ENCODE results near the gene ADAMTS13. TPM values are rescaled to one million over a fixed set of nuclear protein-coding genes. Genes with fewer than 3 reads are reported as not detected.

The ADAMTS13 gene
- total and polyA plus RNA-seq, 2 donors (not counting 3 experiments of a cell fraction or from before 2014, with no cell fraction given): 1.5 to 2.5 TPM

DNA sequence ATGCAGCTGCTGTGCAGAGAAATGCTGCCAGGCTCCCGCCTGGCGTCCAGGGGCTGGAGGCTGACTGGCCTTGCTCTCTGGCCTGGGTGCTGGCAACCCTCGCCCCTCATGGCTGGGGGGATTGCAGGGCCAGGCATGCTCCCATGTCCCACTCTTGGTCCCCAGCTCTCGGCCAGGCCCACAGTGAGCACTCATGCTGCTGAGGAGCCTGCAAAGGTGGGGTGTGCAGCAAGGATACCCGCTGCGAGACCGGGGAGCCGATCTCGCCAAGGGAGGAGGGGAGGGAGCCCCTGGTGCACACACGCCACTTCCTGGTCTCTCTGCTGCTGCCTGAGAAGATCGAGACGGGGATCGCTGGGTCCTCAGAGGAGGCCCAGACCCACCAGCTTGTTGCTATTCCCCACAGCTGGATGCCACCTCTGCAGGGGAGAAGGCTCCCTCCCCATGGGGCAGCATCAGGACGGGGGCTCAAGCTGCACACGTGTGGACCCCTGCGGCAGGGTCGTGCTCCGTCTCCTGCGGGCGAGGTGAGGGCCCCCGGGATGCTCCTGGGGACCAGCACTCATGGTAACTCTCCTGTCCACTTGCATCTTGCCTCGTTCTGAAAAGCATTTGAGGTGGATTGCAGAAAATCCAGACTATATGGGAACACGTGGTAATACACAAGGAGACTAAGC, 23.3 kb downstream of the ADAMTS13 start:
- TF ChIP-seq EZH2 (IDR thresholded peaks at IDR 0.05; ENCODE audit: borderline replicate concordance, low read depth, low read length, severe bottlenecking): no peak
- TF ChIP-seq, protein P1, sequence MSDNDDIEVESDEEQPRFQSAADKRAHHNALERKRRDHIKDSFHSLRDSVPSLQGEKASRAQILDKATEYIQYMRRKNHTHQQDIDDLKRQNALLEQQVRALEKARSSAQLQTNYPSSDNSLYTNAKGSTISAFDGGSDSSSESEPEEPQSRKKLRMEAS (IDR thresholded peaks at IDR 0.05; ENCODE audit: insufficient read depth, insufficient read length): no peak
- TF ChIP-seq GATA2 (IDR thresholded peaks at IDR 0.05; ENCODE audit: insufficient read depth, insufficient read length, low read depth, low read length): no peak
- TF ChIP-seq, protein P2, sequence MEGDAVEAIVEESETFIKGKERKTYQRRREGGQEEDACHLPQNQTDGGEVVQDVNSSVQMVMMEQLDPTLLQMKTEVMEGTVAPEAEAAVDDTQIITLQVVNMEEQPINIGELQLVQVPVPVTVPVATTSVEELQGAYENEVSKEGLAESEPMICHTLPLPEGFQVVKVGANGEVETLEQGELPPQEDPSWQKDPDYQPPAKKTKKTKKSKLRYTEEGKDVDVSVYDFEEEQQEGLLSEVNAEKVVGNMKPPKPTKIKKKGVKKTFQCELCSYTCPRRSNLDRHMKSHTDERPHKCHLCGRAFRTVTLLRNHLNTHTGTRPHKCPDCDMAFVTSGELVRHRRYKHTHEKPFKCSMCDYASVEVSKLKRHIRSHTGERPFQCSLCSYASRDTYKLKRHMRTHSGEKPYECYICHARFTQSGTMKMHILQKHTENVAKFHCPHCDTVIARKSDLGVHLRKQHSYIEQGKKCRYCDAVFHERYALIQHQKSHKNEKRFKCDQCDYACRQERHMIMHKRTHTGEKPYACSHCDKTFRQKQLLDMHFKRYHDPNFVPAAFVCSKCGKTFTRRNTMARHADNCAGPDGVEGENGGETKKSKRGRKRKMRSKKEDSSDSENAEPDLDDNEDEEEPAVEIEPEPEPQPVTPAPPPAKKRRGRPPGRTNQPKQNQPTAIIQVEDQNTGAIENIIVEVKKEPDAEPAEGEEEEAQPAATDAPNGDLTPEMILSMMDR (IDR thresholded peaks at IDR 0.05; ENCODE audit: extremely low read depth in 1 of 2, insufficient read depth in 1 of 2, low read depth in 1 of 2, low read length in 2 of 2): no peak
- TF ChIP-seq POLR2AphosphoS5 (IDR thresholded peaks at IDR 0.05; ENCODE audit: insufficient read depth, low read depth, low read length): no peak
- no peak for TF ChIP-seq FOS (IDR thresholded peaks at IDR 0.05; ENCODE audit: borderline replicate concordance, insufficient read depth, low read length)
- no peak for TF ChIP-seq MYC (IDR thresholded peaks at IDR 0.05; ENCODE audit: low read depth, low read length)
- no peak for TF ChIP-seq POLR2A (IDR thresholded peaks at IDR 0.05; ENCODE audit: low read depth, low read length)
- no peak for TF ChIP-seq JUN (IDR thresholded peaks at IDR 0.05; ENCODE audit: borderline replicate concordance, insufficient read depth, insufficient read length, low read depth)
- Histone ChIP-seq H3K27me3 (ENCODE audit: control insufficient read depth in 2 of 2, insufficient read depth in 2 of 2, low read length in 2 of 2) (no peaks in the 10 kb centered on the region), H3K4me2 (ENCODE audit: insufficient read depth, low read length) (no peak overlapping the region), H3K4me1 (ENCODE audit: control insufficient read depth, extremely low read depth, insufficient read depth, low read length) (no peaks in the 10 kb centered on the region), H2AFZ (ENCODE audit: low read depth, low read length) (no peak overlapping the region), H3K79me2 (ENCODE audit: control insufficient read depth, insufficient read depth, low read length) (no peaks in the 10 kb centered on the region), H3K9me1 (replicated peaks; ENCODE audit: control insufficient read depth, extremely low read depth, insufficient read depth, low read length) (no peaks in the 10 kb centered on the region), H3K9me3 (replicated peaks; ENCODE audit: control insufficient read depth, insufficient read depth, low read length) (no peaks in the 10 kb centered on the region), H3K27ac (ENCODE audit: insufficient read depth, low read depth, low read length) (no peak overlapping the region), H3K4me3 (replicated peaks in 1 of 3; ENCODE audit: insufficient read depth in 1 of 3, low read depth in 1 of 3, low read length in 3 of 3) (no peak overlapping the region), H4K20me1 (replicated peaks; ENCODE audit: control insufficient read depth, extremely low read depth, insufficient read depth, low read length) (no peaks in the 10 kb centered on the region), H3K36me3 (ENCODE audit: control insufficient read depth in 2 of 2, extremely low read depth in 1 of 2, insufficient read depth in 2 of 2, low read length in 2 of 2) (no peaks in the 10 kb centered on the region), H3K9ac (replicated peaks; ENCODE audit: extremely low read depth, insufficient read depth, low read length) (no peak overlapping the region)
- FAIRE-seq (no peak), DNase-seq (ENCODE audit: low read depth, low spot score) (no peak)
- intact Hi-C loops (cut with micrococcal nuclease): no loop called here
- no TSS peak for BruUV-seq (replicated peaks)
- ChIA-PET POLR2A (no interaction called here), CTCF (interaction anchor here (1.2 kb wide), 1 partner anchor 11 kb away, joined by 3 read pairs; no protein-coding TSS in a partner anchor)
- dilution Hi-C loops (cut with MboI; ENCODE audit: extremely low pct_ligation_motif_present, low sequenced_read_pairs): no loop called here

Data from endothelial cell of umbilical vein (primary cell).